HCT116 (cell line): Measurements from ENCODE around the gene GAREM2. TPM values are rescaled to one million over a fixed set of nuclear protein-coding genes. Genes with fewer than 3 reads are reported as not detected.

Experiments used
- ATAC-seq: fragments of 200-7000 bp; cut with Tn5 transposase; 2 replicates; pipeline ENCODE4 v1.9.1; 2020; ENCODE audit warnings: mild to moderate bottlenecking, moderate library complexity
- BruUV-seq: library from RNA; stranded (reverse); fragments of 400-500 nt; replicated peaks from 2 replicates; lab custom pipeline; 2021; lab: Mats Ljungman, UMichigan
- CTCF ChIA-PET: fragments of 300-600 bp; sonication (Branson Sonifier 250); formaldehyde crosslinking; loops from one replicate; lab custom pipeline; 2021; ENCODE audit warnings: antibody characterized with exemption; lab: Charles Lee
- POLR2A ChIA-PET: fragments of 300-600, 350-600 bp; sonication (Branson Sonifier 250); formaldehyde crosslinking; loops from one replicate; lab custom pipeline; 2021; ENCODE audit warnings: antibody characterized with exemption; lab: Charles Lee
- RAD21 ChIA-PET, 2 experiments: fragments of 300-600 bp; sonication (Branson Sonifier 250); formaldehyde crosslinking; loops; one replicate each; lab custom pipeline; 2023; ENCODE audit warnings: low total read pairs in 2 of 2; ENCODE audit not compliant: uncharacterized antibody in 2 of 2, unreplicated experiment in 2 of 2, low non-redundant PET in 1 of 2; lab: Charles Lee
- DNase-seq: peaks from one replicate; pipeline ENCODE4 v3.0.0-alpha.2; 2010; ENCODE audit warnings: low read depth, low spot score
- H2AFZ ChIP-seq: fragments of 200-600 bp; shearing (Covaris generic), sonication (generic); 2 replicates; pipeline ENCODE4 v1.6.1; 2017; ENCODE audit warnings: low read depth, mixed run types, mixed read lengths, antibody characterized with exemption, low read length; ENCODE audit not compliant: poor library complexity, severe bottlenecking
- H3K27ac ChIP-seq: 2 replicates; pipeline ENCODE4 v1.5.1; 2012; ENCODE audit warnings: low read depth, low read length
- H3K27me3 ChIP-seq: fragments of 200-600 bp; sonication (generic); 2 replicates; pipeline ENCODE4 v1.6.1; 2016; ENCODE audit warnings: mixed run types, low read length, mixed read lengths; ENCODE audit not compliant: insufficient read depth
- H3K36me3 ChIP-seq, 2 experiments: fragments of 200-500 bp in 1 of 2; fragments of 200-600 bp in 1 of 2; sonication (Bioruptor generic) in 1 of 2; sonication (generic) in 1 of 2; 2 replicates each; pipeline versions ENCODE4 v1.5.1 to v1.6.1; 2014 to 2016; ENCODE audit warnings: low read length in 2 of 2, inconsistent platforms in 1 of 2, mixed read lengths in 1 of 2, mixed run types in 1 of 2; ENCODE audit not compliant: insufficient read depth in 2 of 2, control insufficient read depth in 1 of 2
- H3K4me1 ChIP-seq, 2 experiments: fragments of 200-600 bp in 1 of 2; sonication (generic) in 1 of 2; 2 replicates each; pipeline versions ENCODE4 v1.5.1 to v1.6.1; 2012 to 2017; ENCODE audit warnings: low read length in 2 of 2, inconsistent platforms in 1 of 2, mild to moderate bottlenecking in 1 of 2, mixed read lengths in 1 of 2, mixed run types in 1 of 2, moderate library complexity in 1 of 2; ENCODE audit not compliant: insufficient read depth in 2 of 2, control insufficient read depth in 1 of 2
- H3K4me2 ChIP-seq: fragments of 200-600 bp; sonication (generic); 2 replicates; pipeline ENCODE4 v1.6.1; 2017; ENCODE audit warnings: mixed run types, low read length, mixed read lengths
- H3K4me3 ChIP-seq, 2 experiments: fragments of 200-600 bp in 1 of 2; sonication (generic) in 1 of 2; replicated peaks in 1 of 2; 2 replicates each; pipeline ENCODE4 v1.5.1; 2011 to 2016; ENCODE audit warnings: low read length in 2 of 2, control low read depth in 1 of 2, low read depth in 1 of 2, mild to moderate bottlenecking in 1 of 2, mixed read lengths in 1 of 2, mixed run types in 1 of 2
- H3K79me2 ChIP-seq: fragments of 200-600 bp; sonication (generic); 2 replicates; pipeline ENCODE4 v1.6.1; 2017; ENCODE audit warnings: mild to moderate bottlenecking, mixed run types, low read length, moderate library complexity, mixed read lengths; ENCODE audit not compliant: insufficient read depth
- H3K9ac ChIP-seq: fragments of 200-600 bp; sonication (generic); 2 replicates; pipeline ENCODE4 v1.6.1; 2016; ENCODE audit warnings: low read length, mixed read lengths
- H3K9me2 ChIP-seq: fragments of 200-600 bp; sonication (generic), shearing (Covaris generic); 2 replicates; pipeline ENCODE4 v1.6.1; 2017; ENCODE audit warnings: mixed run types, mild to moderate bottlenecking, moderate library complexity; ENCODE audit not compliant: insufficient read depth
- H3K9me3 ChIP-seq, 2 experiments: fragments of 200-500 bp in 1 of 2; fragments of 200-600 bp in 1 of 2; sonication (Bioruptor generic) in 1 of 2; sonication (generic) in 1 of 2; 2 replicates each; pipeline ENCODE4 v1.6.1; 2014 to 2017; ENCODE audit warnings: low read length in 2 of 2, mixed read lengths in 2 of 2, inconsistent platforms in 1 of 2, low read depth in 1 of 2, mild to moderate bottlenecking in 1 of 2, mixed run types in 1 of 2, moderate library complexity in 1 of 2; ENCODE audit not compliant: control insufficient read depth in 1 of 2, insufficient read depth in 1 of 2
- H4K20me1 ChIP-seq: fragments of 200-600 bp; sonication (generic), shearing (Covaris generic); 2 replicates; pipeline ENCODE4 v1.6.1; 2017; ENCODE audit warnings: mixed run types, mild to moderate bottlenecking, moderate library complexity; ENCODE audit not compliant: insufficient read depth
- CBX3 ChIP-seq: IDR thresholded peaks from 2 replicates; pipeline ENCODE4 v1.6.1; 2012; ENCODE audit warnings: low read depth
- EZH2 ChIP-seq: fragments of 200-600 bp; sonication (generic); IDR thresholded peaks from 2 replicates; pipeline ENCODE4 v1.6.1; 2017; ENCODE audit warnings: antibody characterized with exemption, mixed run types
- EZH2phosphoT487 ChIP-seq: fragments of 200-600 bp; IDR thresholded peaks from 2 replicates; pipeline ENCODE4 v1.6.1; 2018; ENCODE audit warnings: antibody characterized with exemption, borderline replicate concordance
- FOSL1 ChIP-seq: IDR thresholded peaks from 2 replicates; pipeline ENCODE4 v1.6.1; 2012; ENCODE audit warnings: low read depth
- POLR2A ChIP-seq: IDR thresholded peaks from 2 replicates; pipeline ENCODE4 v1.7.0; 2011; ENCODE audit warnings: borderline replicate concordance; ENCODE audit not compliant: insufficient read depth, insufficient read length; ENCODE audit errors: extremely low read depth
- RAD21 ChIP-seq: IDR thresholded peaks from 2 replicates; pipeline ENCODE4 v1.6.1; 2012; ENCODE audit warnings: low read depth, mild to moderate bottlenecking
- REST ChIP-seq: IDR thresholded peaks from 2 replicates; pipeline ENCODE4 v1.6.1; 2012; ENCODE audit warnings: low read depth
- SIN3A ChIP-seq: IDR thresholded peaks from 2 replicates; pipeline ENCODE4 v1.6.1; 2012; ENCODE audit warnings: low read depth
- SRF ChIP-seq: IDR thresholded peaks from 2 replicates; pipeline ENCODE4 v1.6.1; 2012; ENCODE audit warnings: low read depth
- YY1 ChIP-seq: IDR thresholded peaks from 2 replicates; pipeline ENCODE4 v1.6.1; 2011; ENCODE audit warnings: low read length, low read depth, moderate library complexity, mild to moderate bottlenecking; ENCODE audit not compliant: insufficient replicate concordance; ENCODE audit errors: extremely low read depth
- ZFX ChIP-seq: fragments of 450-650 bp; IDR thresholded peaks from 2 replicates; pipeline ENCODE4 v1.6.1; 2017
- ZNF274 ChIP-seq: fragments of 200-500 bp; sonication (Bioruptor generic); IDR thresholded peaks from 2 replicates; pipeline ENCODE4 v1.6.1; 2014; ENCODE audit warnings: mild to moderate bottlenecking, low read depth, low read length, inconsistent platforms
- intact Hi-C: fragments of 100-400 bp; cut with micrococcal nuclease; formaldehyde crosslinking; loops from 2 replicates; pipeline ENCODE4 v1.10.0; 2022
- total RNA-seq: library from RNA; stranded (reverse); gene quantifications from one replicate; pipeline ENCODE4 v1.2.1, GENCODE V29; 2021; ENCODE audit not compliant: unreplicated experiment
- TF ChIP-seq, protein P1 (sequence below): IDR thresholded peaks from 2 replicates; pipeline ENCODE4 v1.6.1; 2011; ENCODE audit warnings: mild to moderate bottlenecking, low read length, moderate library complexity; ENCODE audit not compliant: insufficient replicate concordance; ENCODE audit errors: extremely low read depth
- TF ChIP-seq, protein P2 (sequence below): IDR thresholded peaks from 2 replicates; pipeline ENCODE4 v1.6.1; 2012
- TF ChIP-seq, protein P3 (sequence below): IDR thresholded peaks from 2 replicates; pipeline ENCODE4 v1.6.1; 2012

The GAREM2 gene
- total RNA-seq, 1 experiment from 2014 or later: 13.3 TPM

GRCh38 chr2:26230806-26231205, 57.9 kb downstream of the GAREM2 start:
- H3K36me3 ChIP-seq: peaks cover 31 to 45% of the 10 kb centered on the region in 2 experiments
- no peak overlapping the region for H3K27ac ChIP-seq
- no peaks in the 10 kb centered on the region for H3K9me2 ChIP-seq
- RAD21 ChIA-PET: no interaction called here
- no peaks in the 10 kb centered on the region for H3K27me3 ChIP-seq
- DNase-seq: no peak
- no peak overlapping the region for H2AFZ ChIP-seq
- H3K79me2 ChIP-seq: no peaks in the 10 kb centered on the region
- H3K9me3 ChIP-seq: no peaks in the 10 kb centered on the region
- CTCF ChIA-PET: interaction anchor here (1.1 kb wide), 1 partner anchor 12 kb away, joined by 3 read pairs; no protein-coding TSS in a partner anchor
- POLR2A ChIA-PET: interaction anchor here (0.9 kb wide), 1 partner anchor 12 kb away, joined by 3 read pairs; no protein-coding TSS in a partner anchor
- no TSS peak for BruUV-seq
- no peaks in the 10 kb centered on the region for H4K20me1 ChIP-seq
- H3K4me2 ChIP-seq: no peak overlapping the region
- H3K9ac ChIP-seq: no peak overlapping the region
- H3K4me3 ChIP-seq: no peak overlapping the region
- TF ChIP-seq RAD21 (no peak), EZH2phosphoT487 (no peak), YY1 (no peak), FOSL1 (no peak), ZFX (no peak), POLR2A (no peak), SRF (no peak), SIN3A (no peak), EZH2 (no peak), ZNF274 (no peak), REST (no peak), CBX3 (no peak)
- TF ChIP-seq, protein P1, sequence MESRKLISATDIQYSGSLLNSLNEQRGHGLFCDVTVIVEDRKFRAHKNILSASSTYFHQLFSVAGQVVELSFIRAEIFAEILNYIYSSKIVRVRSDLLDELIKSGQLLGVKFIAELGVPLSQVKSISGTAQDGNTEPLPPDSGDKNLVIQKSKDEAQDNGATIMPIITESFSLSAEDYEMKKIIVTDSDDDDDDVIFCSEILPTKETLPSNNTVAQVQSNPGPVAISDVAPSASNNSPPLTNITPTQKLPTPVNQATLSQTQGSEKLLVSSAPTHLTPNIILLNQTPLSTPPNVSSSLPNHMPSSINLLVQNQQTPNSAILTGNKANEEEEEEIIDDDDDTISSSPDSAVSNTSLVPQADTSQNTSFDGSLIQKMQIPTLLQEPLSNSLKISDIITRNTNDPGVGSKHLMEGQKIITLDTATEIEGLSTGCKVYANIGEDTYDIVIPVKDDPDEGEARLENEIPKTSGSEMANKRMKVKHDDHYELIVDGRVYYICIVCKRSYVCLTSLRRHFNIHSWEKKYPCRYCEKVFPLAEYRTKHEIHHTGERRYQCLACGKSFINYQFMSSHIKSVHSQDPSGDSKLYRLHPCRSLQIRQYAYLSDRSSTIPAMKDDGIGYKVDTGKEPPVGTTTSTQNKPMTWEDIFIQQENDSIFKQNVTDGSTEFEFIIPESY: no peak
- TF ChIP-seq, protein P2, sequence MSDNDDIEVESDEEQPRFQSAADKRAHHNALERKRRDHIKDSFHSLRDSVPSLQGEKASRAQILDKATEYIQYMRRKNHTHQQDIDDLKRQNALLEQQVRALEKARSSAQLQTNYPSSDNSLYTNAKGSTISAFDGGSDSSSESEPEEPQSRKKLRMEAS: no peak
- TF ChIP-seq, protein P3, sequence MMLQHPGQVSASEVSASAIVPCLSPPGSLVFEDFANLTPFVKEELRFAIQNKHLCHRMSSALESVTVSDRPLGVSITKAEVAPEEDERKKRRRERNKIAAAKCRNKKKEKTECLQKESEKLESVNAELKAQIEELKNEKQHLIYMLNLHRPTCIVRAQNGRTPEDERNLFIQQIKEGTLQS: no peak
- no peak for ATAC-seq
- H3K4me1 ChIP-seq: no peaks in the 10 kb centered on the region
- intact Hi-C loops: loop anchor here (10.0 kb wide), 1 partner anchor 344 kb away; no protein-coding TSS in a partner anchor
